HG03558 (cell line): Measurements from ENCODE around the gene TUBG2.
"Not testable (repeated sequence)": the region's sequence is repeated elsewhere in the genome, so short reads cannot be mapped to it uniquely, and the experiment has no call there.

Experiments used
- ATAC-seq: cut with Tn5 transposase; IDR thresholded peaks from one replicate; pipeline ENCODE4 v1.9.1; 2021; ENCODE audit warnings: moderate number of reproducible peaks; ENCODE audit not compliant: unreplicated experiment; ENCODE audit errors: extremely low read depth

TUBG2 gene

GRCh38 chr17:42653179-42654124, 5.6 kb upstream of the TUBG2 start:
- ATAC-seq = no peak

- ATAC-seq = no peak
These were observed 3.6 kb upstream of the TUBG2 start for GRCh38 chr17:42655528-42655927.

GRCh38 chr17:42657824-42658588, 1.1 kb upstream of the TUBG2 start:
- no peak for ATAC-seq

GRCh38 chr17:42659932-42660274, 819 bp downstream of the TUBG2 start:
- not testable (repeated sequence) for ATAC-seq

- ATAC-seq = no peak
These were observed 1.7 kb downstream of the TUBG2 start for GRCh38 chr17:42660692-42661345.

GRCh38 chr17:42665581-42666001, 6.5 kb downstream of the TUBG2 start:
- no peak for ATAC-seq

GRCh38 chr17:42666126-42666525, 7.0 kb downstream of the TUBG2 start:
- ATAC-seq = not testable (repeated sequence)

- no peak for ATAC-seq
These were observed 8.2 kb downstream of the TUBG2 start for GRCh38 chr17:42667088-42667951.

GRCh38 chr17:42669705-42669976, 10.6 kb downstream of the TUBG2 start:
- no peak for ATAC-seq

- no peak for ATAC-seq
These were observed 11.1 kb downstream of the TUBG2 start for GRCh38 chr17:42669977-42670788.

GRCh38 chr17:42670789-42671657, 11.9 kb downstream of the TUBG2 start:
- ATAC-seq = no peak

GRCh38 chr17:42672038-42672437, 13.0 kb downstream of the TUBG2 start:
- no peak for ATAC-seq

- no peak for ATAC-seq
These were observed 14.3 kb downstream of the TUBG2 start for GRCh38 chr17:42673266-42673884.

- ATAC-seq = no peak
These were observed 15.0 kb downstream of the TUBG2 start for GRCh38 chr17:42673885-42674754.

- ATAC-seq = no peak
These were observed 15.8 kb downstream of the TUBG2 start for GRCh38 chr17:42674755-42675347.

GRCh38 chr17:42675348-42675964, 16.4 kb downstream of the TUBG2 start:
- no peak for ATAC-seq
